Retinal pigment epithelial cell (primary cell): ENCODE measurements around the gene PNLDC1.
"Not testable (repeated sequence)": the region's sequence is repeated elsewhere in the genome, so short reads cannot be mapped to it uniquely, and the experiment has no call there.

Experiments used
- DNase-seq: peaks from one replicate; pipeline ENCODE4 v3.0.0-alpha.2; 2010; ENCODE audit warnings: low read depth
- H3K4me3 ChIP-seq: 2 replicates; pipeline ENCODE4 v1.5.1; 2011; ENCODE audit warnings: mild to moderate bottlenecking, low read length, control low read depth, moderate library complexity
- TF ChIP-seq, protein P1 (sequence below): conservative IDR thresholded peaks from 2 replicates; pipeline ENCODE4 v1.5.1; 2011; ENCODE audit warnings: low read depth, low read length, control low read depth, inconsistent platforms

Gene PNLDC1

DNA sequence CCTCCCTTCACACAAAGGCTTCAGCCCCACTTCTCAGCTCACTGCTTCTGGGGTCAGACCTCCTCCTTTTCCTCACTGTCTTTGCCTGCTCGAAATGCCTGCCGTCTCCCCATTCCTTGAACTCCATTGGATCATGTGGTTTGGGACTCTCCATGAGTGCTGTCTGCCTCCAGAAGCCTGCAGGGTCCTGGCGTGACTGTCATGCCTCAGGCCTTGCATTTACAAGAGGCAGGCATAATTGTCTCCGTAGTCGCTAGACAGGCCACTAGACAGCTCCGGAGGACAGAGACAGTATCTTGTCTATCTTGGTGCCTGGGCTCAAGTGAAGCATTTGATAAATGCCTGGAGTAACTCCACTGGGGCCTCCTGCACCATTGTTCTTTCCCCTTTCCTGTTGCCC is 15.3 kb downstream of the PNLDC1 start:
- TF ChIP-seq, protein P1, sequence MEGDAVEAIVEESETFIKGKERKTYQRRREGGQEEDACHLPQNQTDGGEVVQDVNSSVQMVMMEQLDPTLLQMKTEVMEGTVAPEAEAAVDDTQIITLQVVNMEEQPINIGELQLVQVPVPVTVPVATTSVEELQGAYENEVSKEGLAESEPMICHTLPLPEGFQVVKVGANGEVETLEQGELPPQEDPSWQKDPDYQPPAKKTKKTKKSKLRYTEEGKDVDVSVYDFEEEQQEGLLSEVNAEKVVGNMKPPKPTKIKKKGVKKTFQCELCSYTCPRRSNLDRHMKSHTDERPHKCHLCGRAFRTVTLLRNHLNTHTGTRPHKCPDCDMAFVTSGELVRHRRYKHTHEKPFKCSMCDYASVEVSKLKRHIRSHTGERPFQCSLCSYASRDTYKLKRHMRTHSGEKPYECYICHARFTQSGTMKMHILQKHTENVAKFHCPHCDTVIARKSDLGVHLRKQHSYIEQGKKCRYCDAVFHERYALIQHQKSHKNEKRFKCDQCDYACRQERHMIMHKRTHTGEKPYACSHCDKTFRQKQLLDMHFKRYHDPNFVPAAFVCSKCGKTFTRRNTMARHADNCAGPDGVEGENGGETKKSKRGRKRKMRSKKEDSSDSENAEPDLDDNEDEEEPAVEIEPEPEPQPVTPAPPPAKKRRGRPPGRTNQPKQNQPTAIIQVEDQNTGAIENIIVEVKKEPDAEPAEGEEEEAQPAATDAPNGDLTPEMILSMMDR: no peak
- no peak overlapping the region for H3K4me3 ChIP-seq
- no peak for DNase-seq

DNA sequence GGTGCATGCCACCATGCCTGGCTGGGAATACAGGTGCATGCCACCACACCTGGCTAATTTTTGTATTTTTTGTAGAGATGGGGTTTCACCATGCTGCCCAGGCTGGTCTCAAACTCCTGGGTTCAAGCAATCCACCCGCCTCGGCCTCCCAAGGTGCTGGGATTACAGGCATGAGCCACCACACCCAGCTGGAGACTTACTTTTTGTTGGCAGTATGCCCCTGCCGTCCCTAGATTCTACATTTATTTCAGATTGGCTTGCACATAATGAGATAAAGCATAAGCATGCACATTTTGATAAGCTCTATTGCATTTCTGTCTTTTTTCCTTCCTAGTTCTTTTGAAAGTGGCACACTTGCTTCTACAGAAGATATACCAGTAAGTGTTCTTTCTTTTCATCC is 16.7 kb downstream of the PNLDC1 start:
- not testable (repeated sequence) for H3K4me3 ChIP-seq, DNase-seq

DNA sequence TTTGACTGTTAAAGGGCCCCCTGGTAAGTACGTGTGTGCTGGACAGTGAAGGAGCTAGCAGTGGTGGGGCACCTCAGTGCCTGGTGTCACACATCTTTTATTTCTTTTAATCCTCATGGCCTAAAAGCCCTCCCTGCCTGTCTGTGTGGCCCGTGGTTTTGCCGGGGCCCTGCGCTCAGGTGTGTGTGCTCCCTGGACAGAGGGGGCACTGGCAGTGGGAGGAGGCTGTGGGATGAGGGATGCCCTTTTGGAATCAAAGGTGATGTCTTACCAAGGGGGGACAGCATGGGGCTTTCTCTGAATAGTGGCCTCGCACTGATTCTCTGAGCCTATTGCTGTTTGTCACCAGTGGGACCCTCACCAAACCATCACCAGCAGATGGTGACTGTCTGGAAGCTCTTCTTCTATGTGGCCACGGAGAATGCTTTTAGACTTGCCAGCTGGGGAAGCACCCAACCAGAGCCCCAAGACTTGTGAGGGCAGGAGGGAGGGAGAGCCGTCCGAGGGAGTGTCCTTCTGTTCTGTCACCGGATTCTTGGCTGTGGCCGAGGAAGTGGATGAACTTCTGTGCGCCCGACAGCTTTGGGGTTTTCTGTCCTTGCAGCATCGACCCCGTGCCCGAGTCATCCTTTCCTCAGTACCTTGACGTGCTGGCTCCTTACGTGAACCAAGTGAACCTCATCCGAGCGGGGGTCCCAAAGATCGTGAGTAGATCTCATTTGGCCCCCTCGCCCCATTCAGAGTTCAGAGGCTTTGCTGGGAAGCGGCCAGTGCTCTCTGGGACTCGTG is 18.1 kb downstream of the PNLDC1 start:
- no peak for DNase-seq
- no peak overlapping the region for H3K4me3 ChIP-seq
- TF ChIP-seq, protein P1: no peak

DNA sequence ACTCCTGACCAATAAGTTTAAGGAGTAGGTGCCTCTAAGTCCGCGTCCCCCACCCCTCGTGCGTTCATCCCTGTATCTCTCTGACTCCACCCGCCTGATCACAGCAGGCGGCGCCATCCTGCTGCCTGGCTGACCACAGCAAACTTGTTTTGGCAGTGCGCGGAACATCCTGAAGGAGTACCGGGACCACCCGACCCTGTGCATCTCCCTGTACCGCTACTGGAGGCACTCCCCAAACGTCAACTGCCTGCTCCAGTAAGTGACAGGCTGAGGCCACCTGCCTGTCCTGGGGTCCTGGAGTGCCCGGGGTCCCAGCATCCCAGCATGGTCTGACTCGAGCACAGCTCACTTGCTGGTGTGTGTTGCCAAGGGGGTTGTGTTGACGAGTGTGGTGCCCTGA is 19.0 kb downstream of the PNLDC1 start:
- DNase-seq: no peak
- TF ChIP-seq, protein P1: no peak
- H3K4me3 ChIP-seq: no peak overlapping the region

DNA sequence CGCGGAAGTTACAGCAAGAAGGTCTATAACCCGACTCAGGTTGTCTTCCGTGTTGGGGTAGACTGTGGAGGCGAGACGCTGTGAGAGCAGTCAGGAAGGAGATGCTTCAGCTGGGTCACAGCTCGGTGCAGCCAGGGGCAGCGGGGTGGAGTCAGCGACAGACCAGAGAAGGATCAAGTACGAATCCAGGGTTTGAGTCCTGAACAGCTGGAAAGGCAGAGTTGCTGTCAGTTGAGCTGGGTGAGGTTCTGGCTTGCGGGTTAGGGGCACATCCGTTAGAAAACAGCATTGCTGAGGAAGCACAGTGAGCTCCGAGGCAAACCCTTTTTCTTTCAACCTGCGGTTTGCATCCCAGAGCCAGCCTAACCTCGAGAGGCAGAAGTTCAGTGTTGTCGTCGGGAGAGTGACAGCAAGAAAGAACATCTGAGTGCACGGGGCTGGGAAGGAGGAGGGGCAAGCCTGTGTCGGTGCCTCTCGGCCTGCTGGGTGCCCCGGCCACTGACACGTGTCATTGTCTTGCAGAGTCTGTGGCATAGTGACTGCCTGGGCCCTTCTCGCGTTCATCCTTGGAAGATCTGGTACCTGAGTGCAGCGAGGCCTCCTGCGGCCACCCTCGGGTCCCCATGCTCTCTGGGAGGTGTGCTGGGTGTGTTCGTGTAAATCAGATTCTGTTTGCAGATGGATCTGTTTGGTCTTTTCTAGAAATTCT is 20.0 kb downstream of the PNLDC1 start:
- no peak overlapping the region for H3K4me3 ChIP-seq

DNA sequence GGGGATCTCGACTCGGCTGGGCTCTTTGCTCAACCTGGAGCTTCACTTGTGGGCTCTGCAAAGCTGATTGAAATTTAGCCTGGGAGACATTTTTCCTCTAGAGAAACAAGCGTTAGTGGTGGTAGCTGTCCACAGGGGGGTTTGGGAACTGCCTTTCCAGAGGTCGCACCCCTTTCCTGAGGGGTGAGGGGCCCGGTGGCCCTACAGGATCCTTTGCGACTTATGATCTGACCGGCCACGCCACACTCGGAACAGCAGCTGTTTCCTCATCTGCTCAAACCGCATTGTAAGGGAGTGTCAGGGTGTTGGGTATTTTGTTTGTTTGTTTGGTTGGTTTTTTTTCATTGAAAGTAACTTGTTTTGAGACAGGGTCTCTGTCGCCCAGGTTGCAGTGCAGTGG is 21.0 kb downstream of the PNLDC1 start:
- DNase-seq: no peak
- no peak overlapping the region for H3K4me3 ChIP-seq
- TF ChIP-seq, protein P1: no peak

More for the DNA sequence above, 20.0 kb downstream of the PNLDC1 start:
- DNase-seq: no peak
- TF ChIP-seq, protein P1: no peak

DNA sequence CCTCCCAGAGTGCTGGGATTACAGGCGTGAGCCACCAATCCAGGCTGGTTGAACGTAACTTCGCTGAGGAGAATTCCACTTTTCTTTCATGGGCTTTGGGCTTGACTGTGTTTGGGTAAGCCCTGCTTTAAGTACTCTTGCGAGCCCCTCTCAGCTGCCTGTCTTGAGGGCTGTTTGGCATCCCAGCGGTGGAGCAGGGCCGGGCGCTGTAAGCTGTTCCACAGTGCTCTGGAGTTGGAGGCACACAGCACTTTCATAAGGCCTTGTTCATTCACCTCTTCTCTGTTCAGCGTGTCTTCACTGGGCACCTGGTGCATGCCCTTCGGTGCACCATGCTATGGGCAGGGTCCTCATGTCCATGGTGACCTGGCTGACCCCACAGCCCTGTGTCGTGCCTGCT is 21.6 kb downstream of the PNLDC1 start:
- TF ChIP-seq, protein P1: no peak
- no peak overlapping the region for H3K4me3 ChIP-seq
- DNase-seq: no peak
